DMS79 treated with DMSO at 0.1 percent for 48 hours (cell line): ENCODE data around the gene SAFB.
"Not testable (repeated sequence)": the region's sequence is repeated elsewhere in the genome, so short reads cannot be mapped to it uniquely, and the experiment has no call there.

Source experiments
- DNase-seq: peaks from one replicate; lab custom pipeline; 2025; lab: John Stamatoyannopoulos, UW

Gene SAFB

DNA sequence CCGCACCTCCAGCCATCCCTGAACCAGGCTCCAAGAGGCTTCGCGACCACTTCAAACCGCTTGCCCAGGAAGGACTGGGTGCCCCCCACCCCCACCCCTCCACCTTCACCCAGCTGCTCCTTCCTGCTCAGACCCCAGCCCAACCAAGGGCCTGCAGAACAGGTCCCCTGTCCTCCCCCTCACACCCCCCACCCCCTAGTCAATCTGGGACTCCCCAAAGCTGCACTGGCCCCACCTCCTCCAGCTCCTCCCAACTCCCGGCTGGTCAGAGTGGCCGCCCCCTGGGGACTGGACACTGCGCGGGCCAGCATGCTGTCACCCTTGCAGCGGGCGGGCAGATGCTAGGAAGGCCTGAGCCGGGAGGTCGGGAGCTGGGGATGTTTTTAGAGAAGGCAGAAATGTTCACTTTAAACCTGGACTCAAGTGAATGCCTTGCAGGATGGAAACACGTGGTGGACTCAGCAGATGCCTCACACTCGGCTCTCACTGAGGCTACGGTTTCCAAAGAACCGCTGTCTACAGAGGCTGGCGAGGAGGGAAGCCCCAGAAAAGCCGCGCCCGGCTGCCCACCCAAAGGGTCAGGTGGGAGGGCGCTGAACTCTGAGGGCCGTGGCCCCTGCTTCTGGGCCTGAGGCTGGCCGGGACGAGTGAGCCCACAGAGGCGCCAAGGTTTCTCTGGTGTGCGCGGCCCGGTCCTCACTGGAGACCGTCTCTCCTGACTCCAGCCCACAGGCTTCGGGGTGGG lies 75.2 kb downstream of the SAFB start:
- DNase-seq: no peak

- DNase-seq: no peak
Observed at GRCh38 chr19:5698635-5699422, 75.9 kb downstream of the SAFB start.

GRCh38 chr19:5700455-5701092 lies 77.7 kb downstream of the SAFB start:
- DNase-seq: no peak

DNA sequence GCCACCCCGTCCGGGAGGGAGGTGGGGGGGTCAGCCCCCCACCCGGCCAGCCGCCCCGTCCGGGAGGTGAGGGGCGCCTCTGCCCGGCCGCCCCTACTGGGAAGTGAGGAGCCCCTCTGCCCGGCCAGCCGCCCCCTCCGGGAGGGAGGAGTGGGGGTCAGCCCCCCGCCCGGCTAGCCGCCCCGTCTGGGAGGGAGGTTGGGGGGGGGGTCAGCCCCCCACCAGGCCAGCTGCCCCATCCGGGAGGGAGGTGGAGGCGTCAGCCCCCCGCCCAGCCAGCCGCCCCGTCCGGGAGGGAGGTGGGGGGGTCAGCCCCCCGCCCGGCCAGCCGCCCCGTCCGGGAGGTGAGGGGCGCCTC lies 79.1 kb downstream of the SAFB start:
- DNase-seq: not testable (repeated sequence)

- no peak for DNase-seq
Observed at GRCh38 chr19:5703819-5704818, 81.2 kb downstream of the SAFB start.

- no peak for DNase-seq
Observed at GRCh38 chr19:5705552-5705951, 82.7 kb downstream of the SAFB start.

- DNase-seq: no peak
Observed at GRCh38 chr19:5706876-5707573, 84.1 kb downstream of the SAFB start.

GRCh38 chr19:5707576-5708575 lies 85.0 kb downstream of the SAFB start:
- DNase-seq: no peak

GRCh38 chr19:5711025-5711424 lies 88.1 kb downstream of the SAFB start:
- no peak for DNase-seq

- DNase-seq: no peak
Observed at GRCh38 chr19:5711713-5712161, 88.9 kb downstream of the SAFB start.

- no peak for DNase-seq
Observed at GRCh38 chr19:5713228-5713627, 90.3 kb downstream of the SAFB start.

- DNase-seq: no peak
Observed at GRCh38 chr19:5714816-5715215, 91.9 kb downstream of the SAFB start.

DNA sequence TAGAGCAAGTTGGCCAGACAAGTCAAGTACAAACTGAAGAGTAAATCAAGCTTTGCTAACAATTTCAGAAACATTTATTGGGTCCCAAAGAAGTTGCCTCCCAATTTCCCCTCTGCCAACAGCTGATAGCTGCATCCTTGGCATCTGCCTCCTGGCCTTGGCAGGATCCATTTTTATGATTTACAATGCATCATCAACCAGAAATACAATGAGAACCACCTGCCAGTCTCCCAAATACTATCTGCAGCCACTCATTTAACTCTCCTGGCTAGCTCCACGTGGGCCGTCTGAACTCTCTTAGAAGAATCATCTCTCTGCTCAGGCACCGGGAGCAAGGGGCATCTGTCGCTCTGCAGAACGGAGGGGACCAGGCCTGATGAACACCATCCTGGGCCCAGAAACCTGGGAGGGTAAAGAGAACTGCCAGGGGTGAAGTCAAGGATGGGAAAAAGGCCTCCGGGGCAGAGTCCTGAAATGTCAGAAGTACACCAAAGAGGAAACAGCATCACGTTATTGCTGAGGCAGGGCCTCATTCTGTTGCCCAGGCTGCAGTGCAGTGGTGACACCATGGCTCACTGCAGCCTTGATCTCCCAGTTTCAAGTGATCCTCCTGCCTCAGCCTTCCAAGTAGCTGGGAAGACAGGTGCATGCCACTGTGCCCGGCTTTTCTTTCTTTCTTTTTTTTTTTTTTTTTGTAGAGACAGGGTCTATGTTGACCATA lies 94.5 kb downstream of the SAFB start:
- no peak for DNase-seq
